Dermis blood vessel endothelial cell (primary cell): Measurements from ENCODE around the gene DHODH. TPM values are rescaled to one million over a fixed set of nuclear protein-coding genes. Genes with fewer than 3 reads are reported as not detected.
"Not testable (repeated sequence)": the region's sequence is repeated elsewhere in the genome, so short reads cannot be mapped to it uniquely, and the experiment has no call there.

Source experiments
- DNase-seq: peaks from one replicate; pipeline ENCODE4 v3.0.0; 2010
- total RNA-seq: library from RNA; depleted of rRNA; stranded (reverse); fragments of >200 nt; gene quantifications from 2 replicates; pipeline ENCODE4 v1.2.3, GENCODE V29; 2014

DHODH gene
- total RNA-seq, 1 donor from 2014 or later: 3.4 TPM

- not testable (repeated sequence) for DNase-seq
These were observed 45.8 kb downstream of the DHODH start, which contains the start of gene HP for GRCh38 chr16:72054254-72054847. Gene HP (plus strand): TSS chr16:72054505. CDS start chr16:72054653, 148 bp downstream.

GRCh38 chr16:72055911-72056310 is 47.4 kb downstream of the DHODH start:
- no peak for DNase-seq

GRCh38 chr16:72057313-72057712 is 48.8 kb downstream of the DHODH start:
- DNase-seq: not testable (repeated sequence)

GRCh38 chr16:72059060-72059459 is 50.5 kb downstream of the DHODH start:
- DNase-seq: not testable (repeated sequence)

GRCh38 chr16:72060405-72060804 is 51.9 kb downstream of the DHODH start:
- no peak for DNase-seq

- DNase-seq: no peak
These were observed 53.0 kb downstream of the DHODH start for GRCh38 chr16:72061564-72061963.

- no peak for DNase-seq
These were observed 55.9 kb downstream of the DHODH start for GRCh38 chr16:72064361-72064894.

- DNase-seq: peak; percentile 65
These were observed 58.2 kb downstream of the DHODH start for GRCh38 chr16:72066747-72067146.

GRCh38 chr16:72068930-72069329 is 60.4 kb downstream of the DHODH start:
- peak; percentile 19 for DNase-seq

GRCh38 chr16:72072514-72073342 is 64.2 kb downstream of the DHODH start:
- peak; percentile 10 for DNase-seq

- no peak for DNase-seq
These were observed 65.2 kb downstream of the DHODH start for GRCh38 chr16:72073560-72074230.

GRCh38 chr16:72075067-72075466 is 66.5 kb downstream of the DHODH start:
- not testable (repeated sequence) for DNase-seq

Other genes with a start within 250 kb of the DHODH start
- 69.1 and 92.3 TPM in 2 replicates for gene AP1G1, start 199.9 kb upstream of the DHODH start, total RNA-seq
- gene ATXN1L, start 162.8 kb upstream of the DHODH start, total RNA-seq: 16.2 and 24.9 TPM in 2 replicates
- gene ZNF821, start 124.6 kb upstream of the DHODH start, total RNA-seq: 5.6 and 6.8 TPM in 2 replicates
- gene IST1, start 113.2 kb upstream of the DHODH start, total RNA-seq: 203 and 267 TPM in 2 replicates
- gene PKD1L3, start 8.3 kb upstream of the DHODH start, total RNA-seq: under 0.01 TPM in 1 of 2 replicates, not detected in the other
- 0.05 TPM in 1 of 2 replicates, not detected in the other for gene HP, start 45.8 kb downstream of the DHODH start, total RNA-seq
- not detected in 2 replicates for gene HPR, start 54.5 kb downstream of the DHODH start, total RNA-seq
- 10.6 and 14.5 TPM in 2 replicates for gene TXNL4B, start 84.9 kb downstream of the DHODH start, total RNA-seq
- gene DHX38, start 85.1 kb downstream of the DHODH start, total RNA-seq: 97.9 and 117 TPM in 2 replicates
- gene PMFBP1, start 163.4 kb downstream of the DHODH start, total RNA-seq: 0.05 TPM in 1 of 2 replicates, not detected in the other